ENCODE measurements around the gene KCNJ18. TPM values are rescaled to one million over a fixed set of nuclear protein-coding genes. Genes with fewer than 3 reads are reported as not detected.
"Not testable (repeated sequence)": the region's sequence is repeated elsewhere in the genome, so short reads cannot be mapped to it uniquely, and the experiment has no call there.

The KCNJ18 gene
- total RNA-seq: not detected

- DNase-seq (ENCODE audit: low spot score); ATAC-seq (ENCODE audit: low FRiP score): not testable (repeated sequence)
Measured at GRCh38 chr17:21691883-21692703, at the start of gene KCNJ18. KCNJ18 (plus strand) TSS chr17:21692523; CDS start chr17:21702787, 10,264 bp downstream.

GRCh38 chr17:21648125-21648524, 44.2 kb upstream of the KCNJ18 start:
- ATAC-seq (ENCODE audit: low FRiP score); DNase-seq (ENCODE audit: low spot score): not testable (repeated sequence)

- not testable (repeated sequence) for DNase-seq (ENCODE audit: low spot score); ATAC-seq (ENCODE audit: low FRiP score)
Measured at GRCh38 chr17:21650043-21650442, 42.3 kb upstream of the KCNJ18 start.

GRCh38 chr17:21652049-21652448, 40.3 kb upstream of the KCNJ18 start:
- not testable (repeated sequence) for DNase-seq (ENCODE audit: low spot score); ATAC-seq (ENCODE audit: low FRiP score)

- not testable (repeated sequence) for DNase-seq (ENCODE audit: low spot score)
Measured at GRCh38 chr17:21653211-21653610, 39.1 kb upstream of the KCNJ18 start.

GRCh38 chr17:21656518-21657309, 35.6 kb upstream of the KCNJ18 start:
- DNase-seq (ENCODE audit: low spot score); ATAC-seq (ENCODE audit: low FRiP score): not testable (repeated sequence)

More at GRCh38 chr17:21653211-21653610, 39.1 kb upstream of the KCNJ18 start:
- not testable (repeated sequence) for ATAC-seq (ENCODE audit: low FRiP score)

GRCh38 chr17:21659635-21660034, 32.7 kb upstream of the KCNJ18 start:
- DNase-seq (ENCODE audit: low spot score); ATAC-seq (ENCODE audit: low FRiP score): not testable (repeated sequence)

GRCh38 chr17:21661455-21661854, 30.9 kb upstream of the KCNJ18 start:
- ATAC-seq (ENCODE audit: low FRiP score); DNase-seq (ENCODE audit: low spot score): not testable (repeated sequence)

GRCh38 chr17:21663166-21663565, 29.2 kb upstream of the KCNJ18 start:
- ATAC-seq (ENCODE audit: low FRiP score); DNase-seq (ENCODE audit: low spot score): not testable (repeated sequence)

GRCh38 chr17:21663614-21664474, 28.5 kb upstream of the KCNJ18 start:
- ATAC-seq (ENCODE audit: low FRiP score); DNase-seq (ENCODE audit: low spot score): not testable (repeated sequence)

- not testable (repeated sequence) for DNase-seq (ENCODE audit: low spot score); ATAC-seq (ENCODE audit: low FRiP score)
Measured at GRCh38 chr17:21665171-21665570, 27.2 kb upstream of the KCNJ18 start.

- DNase-seq (ENCODE audit: low spot score); ATAC-seq (ENCODE audit: low FRiP score): not testable (repeated sequence)
Measured at GRCh38 chr17:21665935-21666493, 26.3 kb upstream of the KCNJ18 start.

- ATAC-seq (ENCODE audit: low FRiP score); DNase-seq (ENCODE audit: low spot score): not testable (repeated sequence)
Measured at GRCh38 chr17:21666711-21667412, 25.5 kb upstream of the KCNJ18 start.

- ATAC-seq (ENCODE audit: low FRiP score); DNase-seq (ENCODE audit: low spot score): not testable (repeated sequence)
Measured at GRCh38 chr17:21667413-21668117, 24.8 kb upstream of the KCNJ18 start.

- DNase-seq (ENCODE audit: low spot score); ATAC-seq (ENCODE audit: low FRiP score): not testable (repeated sequence)
Measured at GRCh38 chr17:21668118-21668488, 24.2 kb upstream of the KCNJ18 start.

GRCh38 chr17:21668746-21669508, 23.4 kb upstream of the KCNJ18 start:
- DNase-seq (ENCODE audit: low spot score); ATAC-seq (ENCODE audit: low FRiP score): not testable (repeated sequence)

Data from omental fat pad (tissue), 4 donors.